Measurements from ENCODE around the gene ZNF423.

- TF ChIP-seq, protein P1, sequence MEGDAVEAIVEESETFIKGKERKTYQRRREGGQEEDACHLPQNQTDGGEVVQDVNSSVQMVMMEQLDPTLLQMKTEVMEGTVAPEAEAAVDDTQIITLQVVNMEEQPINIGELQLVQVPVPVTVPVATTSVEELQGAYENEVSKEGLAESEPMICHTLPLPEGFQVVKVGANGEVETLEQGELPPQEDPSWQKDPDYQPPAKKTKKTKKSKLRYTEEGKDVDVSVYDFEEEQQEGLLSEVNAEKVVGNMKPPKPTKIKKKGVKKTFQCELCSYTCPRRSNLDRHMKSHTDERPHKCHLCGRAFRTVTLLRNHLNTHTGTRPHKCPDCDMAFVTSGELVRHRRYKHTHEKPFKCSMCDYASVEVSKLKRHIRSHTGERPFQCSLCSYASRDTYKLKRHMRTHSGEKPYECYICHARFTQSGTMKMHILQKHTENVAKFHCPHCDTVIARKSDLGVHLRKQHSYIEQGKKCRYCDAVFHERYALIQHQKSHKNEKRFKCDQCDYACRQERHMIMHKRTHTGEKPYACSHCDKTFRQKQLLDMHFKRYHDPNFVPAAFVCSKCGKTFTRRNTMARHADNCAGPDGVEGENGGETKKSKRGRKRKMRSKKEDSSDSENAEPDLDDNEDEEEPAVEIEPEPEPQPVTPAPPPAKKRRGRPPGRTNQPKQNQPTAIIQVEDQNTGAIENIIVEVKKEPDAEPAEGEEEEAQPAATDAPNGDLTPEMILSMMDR (IDR thresholded peaks at IDR 0.05) = no peak
- no peak for TF ChIP-seq SIN3A (IDR thresholded peaks at IDR 0.05; ENCODE audit: borderline replicate concordance, insufficient read depth, low read depth, low read length)
- TF ChIP-seq TCF7L2 (IDR thresholded peaks at IDR 0.05; ENCODE audit: low read depth, low read length) = no peak
- no peak for TF ChIP-seq POLR2AphosphoS5 (IDR thresholded peaks at IDR 0.05; ENCODE audit: low read depth, low read length)
These were observed 399.7 kb downstream of the ZNF423 start for GRCh38 chr16:49455991-49456745.
